DMS53 (cell line): Measurements from ENCODE around the gene TBC1D5.

Experiments used
- DNase-seq: peaks from one replicate; lab custom pipeline; 2025; lab: John Stamatoyannopoulos, UW

Gene TBC1D5

DNA sequence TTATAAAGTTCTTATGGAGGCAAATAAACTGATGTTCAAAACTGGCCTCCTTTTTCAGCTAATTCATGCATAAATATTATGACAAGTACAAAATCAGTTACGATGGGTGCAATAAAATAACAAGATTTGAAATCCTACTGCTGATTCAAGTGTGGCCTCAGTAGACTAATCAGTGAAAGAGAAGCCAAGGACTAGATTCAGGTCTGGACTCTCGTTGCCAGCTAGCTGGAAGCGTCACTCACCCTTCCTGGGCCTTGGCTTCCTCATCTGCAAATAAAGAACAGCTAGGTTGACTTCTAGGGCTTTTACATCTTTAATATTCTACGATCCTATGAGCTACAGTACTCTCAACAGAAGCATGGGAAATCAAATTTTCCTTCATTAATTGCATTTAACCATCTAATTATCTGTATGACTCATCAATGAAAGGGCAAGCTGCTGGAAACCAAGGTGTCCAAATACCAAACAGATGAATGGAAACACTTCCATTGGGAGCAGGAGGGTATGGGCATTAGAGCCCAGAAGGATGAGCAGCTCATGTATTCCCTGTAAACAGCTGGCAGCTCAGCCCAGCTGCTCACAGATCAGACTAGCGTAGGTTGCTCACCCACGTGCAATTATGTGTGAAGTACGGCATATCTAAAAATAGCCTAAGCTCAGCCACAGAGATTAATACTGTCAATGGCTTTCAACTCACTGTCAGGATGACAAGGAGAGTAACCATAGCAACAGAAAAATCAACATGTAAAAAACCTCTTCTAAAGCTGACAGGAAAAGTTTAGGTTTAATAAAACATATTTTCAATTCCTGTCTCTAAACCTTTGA, 562.8 kb downstream of the TBC1D5 start:
- peak; percentile 84 for DNase-seq

DNA sequence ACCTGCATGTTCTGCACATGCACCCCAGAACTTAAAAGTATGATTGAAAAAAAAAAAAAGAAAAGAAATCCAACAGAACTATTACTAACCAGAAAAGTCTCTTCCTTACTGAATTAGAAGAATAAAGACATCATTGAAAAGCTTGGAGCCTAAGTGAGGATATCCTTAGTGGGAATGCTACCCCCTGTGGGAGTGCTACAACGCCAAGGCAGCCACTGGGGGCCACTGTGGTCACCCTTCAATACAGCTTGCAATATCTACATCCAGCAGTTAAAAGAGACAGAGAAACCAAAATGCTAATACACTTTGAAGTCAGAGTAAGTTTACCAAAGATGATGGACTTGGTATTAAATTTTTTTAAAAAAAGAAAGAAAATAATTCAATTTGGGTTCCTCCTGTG, 565.7 kb downstream of the TBC1D5 start:
- DNase-seq = no peak

DNA sequence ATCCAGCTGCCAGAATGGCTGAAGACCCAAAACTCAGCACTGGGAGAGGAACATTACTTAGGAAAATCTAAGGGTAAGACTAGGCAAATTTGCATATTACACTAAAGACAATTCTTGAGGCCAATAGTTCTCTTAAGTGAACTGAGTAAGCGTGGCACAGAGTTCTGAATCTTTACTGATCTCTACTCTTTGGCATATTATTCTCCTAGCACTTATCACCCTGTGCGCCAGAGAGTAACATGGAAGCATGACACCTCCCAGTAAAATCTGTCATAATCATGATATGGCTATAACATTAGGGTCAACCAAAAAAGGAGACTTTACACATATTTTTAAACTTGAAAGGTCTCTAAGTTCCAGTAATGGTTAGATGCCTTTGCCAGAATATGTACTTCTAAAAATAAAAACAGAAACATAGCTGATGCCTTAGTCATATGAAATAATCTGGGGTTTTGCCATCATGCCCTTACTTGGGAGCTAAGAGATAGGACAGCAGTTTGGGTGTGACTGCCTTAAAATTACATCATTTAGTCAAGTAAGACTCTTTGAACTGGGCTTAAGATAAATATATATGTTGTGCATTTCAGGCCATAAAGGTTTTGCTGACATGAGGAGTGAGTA, 567.1 kb downstream of the TBC1D5 start:
- no peak for DNase-seq

DNA sequence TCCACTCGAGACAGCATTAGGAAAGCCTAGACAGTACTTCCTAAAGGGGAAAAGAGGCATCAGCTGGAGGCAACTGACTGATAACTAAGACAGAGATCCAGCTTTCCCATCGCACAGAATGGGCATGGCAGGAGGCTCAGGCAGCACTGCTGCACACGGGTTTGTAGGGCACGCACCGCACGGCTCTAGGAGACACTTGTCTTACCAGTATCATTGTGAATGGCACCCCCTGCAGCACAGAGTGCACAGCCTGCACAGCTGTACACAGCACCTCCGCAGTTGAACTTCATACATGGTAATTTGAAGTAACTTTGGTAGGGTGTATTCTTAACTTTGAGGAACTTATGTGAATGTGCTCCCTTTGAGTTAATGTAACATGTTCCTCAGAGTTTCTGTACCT, 576.1 kb downstream of the TBC1D5 start:
- DNase-seq = no peak

DNA sequence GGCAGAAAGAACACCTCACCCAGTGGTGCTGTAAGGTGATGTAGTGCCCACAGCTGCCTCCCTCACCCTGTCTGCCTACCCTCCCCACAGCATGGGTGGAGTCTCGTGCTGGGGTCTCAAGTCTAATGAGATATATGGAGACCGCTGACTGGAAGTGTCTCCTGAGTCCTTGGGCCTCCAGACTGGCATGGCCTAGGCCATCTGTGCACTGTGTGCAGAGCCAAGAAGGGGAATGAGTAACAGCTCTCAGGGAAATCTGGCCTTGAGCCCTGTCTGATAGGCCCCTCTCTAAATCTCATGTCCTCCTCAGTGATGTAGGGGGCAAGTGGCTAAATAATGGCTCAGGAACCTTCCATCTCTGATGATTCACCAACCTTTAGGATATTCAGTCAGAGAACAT, 580.3 kb downstream of the TBC1D5 start:
- no peak for DNase-seq

DNA sequence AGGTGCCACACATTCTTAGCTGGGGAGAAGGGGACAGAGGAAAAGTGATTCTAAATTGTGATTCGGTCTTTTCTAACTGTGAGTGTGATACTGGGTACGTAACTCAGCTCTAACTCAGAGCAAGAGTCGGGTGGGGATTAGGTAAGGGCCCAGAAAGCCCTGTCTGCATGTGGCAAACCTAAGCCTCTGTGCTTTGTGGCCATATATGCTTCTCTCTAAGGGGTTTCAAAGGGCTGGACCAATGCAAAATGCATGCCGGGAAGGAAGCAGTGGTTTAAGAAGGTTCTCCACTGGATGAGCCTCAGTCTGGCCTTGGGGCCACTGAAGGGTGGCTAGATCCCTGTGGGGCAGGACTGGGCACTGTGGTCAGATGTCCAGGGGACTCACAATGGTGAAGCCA, 581.8 kb downstream of the TBC1D5 start:
- no peak for DNase-seq

DNA sequence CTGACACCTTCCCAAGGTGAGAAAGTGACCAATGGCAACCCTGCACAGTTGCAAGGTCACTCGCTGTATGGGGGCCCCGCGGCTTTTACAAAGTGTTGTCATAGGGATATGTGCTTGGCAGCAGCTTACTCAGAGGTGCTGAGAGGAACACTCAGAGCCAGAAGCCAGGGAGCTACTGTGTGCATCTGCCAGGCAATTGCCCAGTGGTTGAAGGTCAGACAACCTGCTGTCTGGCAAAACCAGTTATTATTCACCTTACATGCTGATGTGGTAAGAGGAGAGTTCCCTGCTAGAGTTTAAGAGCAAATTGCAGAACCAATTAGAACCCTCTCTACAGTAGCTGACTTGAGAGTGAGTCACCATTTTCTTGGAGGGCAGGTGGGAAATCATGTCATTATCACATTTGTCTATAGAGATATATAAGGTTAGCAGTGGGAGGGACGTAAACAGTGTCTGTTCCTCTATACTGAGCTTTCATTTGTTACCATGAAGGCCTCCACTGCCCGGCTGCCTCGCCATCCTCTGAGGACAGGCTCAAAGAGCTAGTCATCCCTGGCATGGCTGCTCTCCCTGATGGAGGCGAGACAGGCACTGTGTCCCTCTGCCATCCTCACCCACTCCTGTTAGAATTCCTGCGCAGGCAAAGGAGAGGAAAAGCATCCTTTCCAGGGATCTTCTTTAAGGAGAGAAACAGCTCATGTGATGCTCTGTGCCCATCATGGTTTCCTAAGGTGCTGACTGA, 583.3 kb downstream of the TBC1D5 start:
- no peak for DNase-seq

DNA sequence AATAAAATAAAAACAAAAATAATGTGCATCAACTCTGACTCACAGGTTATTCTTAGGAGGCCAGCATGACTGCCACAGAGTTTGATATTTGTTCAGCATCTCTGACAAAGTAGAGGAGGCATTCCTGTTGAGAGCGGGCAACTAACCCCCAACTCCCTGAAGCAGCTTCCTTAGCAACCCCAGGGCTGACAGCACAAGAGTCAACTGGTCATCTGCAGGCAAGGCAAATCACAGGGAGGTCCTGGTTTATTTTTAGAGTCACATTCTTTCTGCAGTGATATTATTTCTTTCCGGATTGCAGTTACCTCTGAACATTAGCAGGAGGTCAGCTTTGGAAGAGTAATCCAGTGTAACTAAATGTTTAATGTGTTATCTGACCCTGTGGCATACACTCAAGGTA, 584.7 kb downstream of the TBC1D5 start:
- DNase-seq = no peak

DNA sequence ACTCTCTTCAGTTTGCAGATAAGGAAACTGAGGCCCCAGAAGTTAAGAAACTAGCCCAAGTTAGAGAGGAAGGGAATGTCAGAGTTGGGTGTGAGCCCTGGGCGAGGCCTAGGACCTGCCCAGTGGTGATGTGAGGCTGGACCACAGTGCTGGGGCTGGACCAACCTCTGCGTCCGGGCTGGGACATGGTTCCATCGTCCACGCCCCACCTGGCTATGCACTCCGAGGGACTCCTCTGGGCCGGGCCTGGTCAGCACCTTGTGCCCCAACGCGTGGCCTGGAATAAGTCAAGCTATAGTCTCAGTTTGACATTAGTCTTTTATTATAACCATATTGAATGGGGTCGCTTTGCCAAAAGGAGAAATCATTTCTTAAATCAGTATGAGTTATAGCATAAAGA, 585.6 kb downstream of the TBC1D5 start:
- DNase-seq = no peak

DNA sequence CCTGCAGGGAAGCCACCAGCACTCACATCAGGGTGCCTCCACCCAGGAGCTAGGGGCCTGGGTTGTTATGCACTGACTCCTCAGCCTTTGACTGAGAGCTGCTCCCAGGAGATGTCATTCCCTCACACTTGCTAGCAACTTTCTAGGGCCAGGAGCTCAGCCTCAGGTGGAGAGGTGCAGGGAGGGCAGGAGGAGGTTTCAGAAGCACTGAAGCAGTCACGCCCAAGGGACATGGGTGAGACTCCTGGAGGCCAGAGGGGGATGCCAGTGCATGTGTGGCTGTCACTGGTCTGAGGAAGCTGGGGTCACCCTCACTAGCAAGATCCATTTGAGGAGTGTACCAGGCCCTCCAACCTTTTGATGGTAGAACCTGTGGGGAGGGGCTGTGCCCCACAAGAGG, 586.5 kb downstream of the TBC1D5 start:
- no peak for DNase-seq

DNA sequence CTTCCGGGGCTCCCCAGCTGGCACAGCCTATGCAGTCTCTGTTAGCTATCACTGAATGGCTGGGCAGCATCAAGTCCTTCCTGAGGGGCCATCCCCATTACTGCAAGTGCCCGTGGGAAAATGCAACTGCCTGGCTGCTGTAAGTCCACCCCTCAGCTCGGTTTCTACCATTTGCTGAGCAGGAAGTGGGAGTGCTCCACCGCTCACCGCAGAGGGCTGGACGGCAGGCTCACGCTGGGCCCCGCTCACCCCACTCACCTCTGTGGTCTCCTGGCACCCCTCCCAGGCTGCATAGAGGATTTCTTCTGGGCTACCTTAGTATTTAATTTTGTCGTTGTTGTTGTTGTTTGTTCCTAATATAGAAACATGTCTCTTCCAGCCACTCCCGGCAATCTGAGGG, 587.5 kb downstream of the TBC1D5 start:
- no peak for DNase-seq

DNA sequence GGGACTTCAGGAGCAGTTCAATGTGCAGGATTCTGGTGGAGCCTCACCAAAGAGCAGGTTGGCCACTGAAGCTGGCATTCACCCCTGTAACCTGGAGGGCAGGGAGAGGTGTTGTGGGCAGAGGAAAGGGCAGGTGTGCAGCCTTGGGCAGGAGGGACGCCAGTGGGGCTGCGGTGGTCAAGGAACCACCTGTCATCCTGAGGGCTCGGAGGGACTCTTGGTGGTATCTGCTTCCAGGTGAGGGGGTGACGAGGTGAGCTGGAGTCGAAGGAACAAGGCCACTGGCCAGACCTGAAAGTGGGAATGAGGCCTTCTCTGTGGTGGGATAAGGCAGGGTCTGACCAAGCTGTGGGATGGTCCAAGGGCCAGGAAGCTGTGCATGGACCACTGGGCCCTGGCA, 588.2 kb downstream of the TBC1D5 start:
- DNase-seq = no peak

DNA sequence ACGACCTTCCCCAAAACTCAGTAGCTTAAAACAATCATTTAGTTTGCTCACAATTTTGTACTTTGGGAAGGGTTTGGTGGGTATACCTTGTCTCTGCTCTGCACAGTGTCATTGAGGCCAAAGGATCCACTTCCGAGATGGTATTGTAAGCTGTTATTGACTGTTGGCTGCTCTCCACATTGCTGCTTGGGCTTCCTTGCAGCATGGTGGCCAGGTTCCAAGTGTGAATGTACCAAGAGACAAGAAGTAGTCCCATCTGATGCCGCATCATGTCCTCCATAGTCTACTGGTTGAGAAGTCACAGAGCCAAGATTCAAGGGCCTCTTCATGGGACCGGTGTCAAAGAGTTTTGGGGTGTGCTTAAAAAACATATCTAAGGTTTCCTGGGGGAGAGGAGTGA, 589.2 kb downstream of the TBC1D5 start:
- DNase-seq = no peak

DNA sequence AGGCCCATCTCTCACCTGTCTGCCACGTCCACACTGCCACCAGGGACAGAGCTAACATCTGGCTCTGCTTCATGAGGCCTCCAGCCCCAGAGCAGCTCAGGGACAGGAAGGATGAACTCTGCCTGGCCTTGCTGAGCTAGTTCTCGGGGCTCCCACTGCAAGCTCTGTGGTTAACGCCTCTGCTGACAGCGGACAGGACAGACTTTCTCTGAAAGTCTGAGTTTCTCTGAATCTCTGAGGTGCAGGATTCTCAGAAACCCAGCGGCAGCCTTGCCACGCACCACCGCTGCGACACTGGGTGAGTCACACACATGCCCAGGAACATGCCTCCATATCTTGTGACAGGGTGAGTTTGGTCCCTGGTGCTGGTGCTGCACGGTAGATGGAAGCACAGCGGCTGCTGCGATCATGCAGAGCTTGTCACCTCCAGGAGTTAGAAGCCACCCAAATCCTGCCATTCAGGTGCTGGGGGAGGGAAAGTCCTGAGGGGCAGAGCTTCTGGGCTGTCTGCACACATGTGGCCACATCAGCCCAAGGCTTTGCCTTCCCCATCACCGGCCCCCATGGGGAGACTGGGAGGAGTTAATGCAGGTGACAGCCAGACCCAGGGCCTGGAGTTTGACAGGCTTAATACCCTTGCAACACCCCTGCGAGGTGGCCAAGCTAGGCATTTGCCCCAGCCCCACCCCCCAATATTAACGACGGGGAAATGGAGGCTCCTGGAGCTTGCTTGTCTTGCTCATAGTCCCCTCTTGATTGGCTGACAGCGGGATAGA, 590.6 kb downstream of the TBC1D5 start:
- DNase-seq = no peak

DNA sequence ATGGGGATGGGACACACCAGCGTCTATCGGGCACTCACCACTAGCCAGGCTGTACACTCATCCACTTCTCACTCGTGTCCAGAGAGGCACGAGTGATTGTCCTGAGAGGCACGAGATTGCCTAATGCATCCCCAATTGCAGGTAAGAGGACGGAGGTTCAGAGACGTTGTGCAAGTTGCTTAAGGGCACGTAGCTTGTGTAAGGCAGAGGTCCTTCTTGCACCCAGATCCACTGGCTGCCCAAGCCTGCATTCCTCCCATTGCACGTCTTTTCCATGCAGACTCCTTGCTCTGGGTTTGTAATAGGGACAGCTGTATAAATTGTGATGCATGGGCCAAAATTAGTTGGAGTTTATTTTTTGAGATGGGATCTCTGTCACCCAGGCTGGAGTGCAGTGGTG, 593.4 kb downstream of the TBC1D5 start:
- DNase-seq = no peak

DNA sequence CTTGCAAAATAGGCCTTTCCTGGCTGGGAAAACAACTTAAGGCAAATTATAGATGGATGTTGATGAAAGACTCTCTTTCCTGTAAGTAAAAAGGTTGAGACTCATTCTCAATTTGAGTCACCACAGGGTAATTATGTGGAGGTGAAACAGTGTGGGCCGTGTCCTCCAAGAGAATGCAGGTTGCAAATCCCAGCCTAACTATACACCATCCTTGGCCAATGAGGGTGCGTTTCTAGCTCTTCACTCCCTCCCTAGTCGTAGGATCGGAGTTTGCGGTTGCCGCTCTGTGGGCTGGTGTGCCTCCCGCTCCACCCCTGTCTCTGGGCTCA, 597.8 kb downstream of the TBC1D5 start:
- DNase-seq = no peak

DNA sequence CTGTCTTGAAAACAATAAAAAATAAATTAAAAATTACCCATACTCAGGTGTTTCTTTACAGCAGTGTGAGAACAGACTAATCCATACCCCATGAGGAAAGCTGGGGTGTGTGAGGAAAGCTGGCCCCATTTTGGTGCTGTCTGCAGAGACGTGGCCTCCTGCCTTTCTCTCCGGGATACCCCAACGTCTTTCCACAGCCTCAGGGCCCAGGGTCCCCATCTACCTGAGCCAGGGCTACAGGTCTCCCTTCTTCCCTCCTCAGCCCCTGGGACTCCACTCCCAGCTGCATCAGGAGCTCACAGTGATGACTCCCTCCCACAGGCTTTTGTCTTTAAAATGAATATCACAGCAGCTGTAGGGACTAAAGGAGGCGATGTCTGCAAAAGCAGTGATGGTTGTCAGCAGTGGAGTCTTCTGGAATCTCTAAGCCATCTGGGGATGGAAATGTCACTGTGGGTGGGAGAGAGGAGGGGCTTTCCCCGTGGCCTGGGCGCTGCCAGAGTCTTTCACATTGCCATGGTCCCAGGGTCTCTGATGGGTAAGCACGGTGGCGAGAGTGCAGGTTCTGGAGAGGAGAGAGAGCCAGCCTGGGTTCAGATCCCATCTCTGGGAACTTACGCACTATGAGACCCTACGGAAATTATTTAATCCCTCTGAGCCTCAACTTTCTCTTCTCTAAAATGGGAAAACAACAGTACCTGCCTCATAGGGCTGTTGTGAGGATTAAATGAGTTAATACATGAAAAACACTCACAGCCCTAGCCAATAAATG, 598.4 kb downstream of the TBC1D5 start:
- DNase-seq = no peak

DNA sequence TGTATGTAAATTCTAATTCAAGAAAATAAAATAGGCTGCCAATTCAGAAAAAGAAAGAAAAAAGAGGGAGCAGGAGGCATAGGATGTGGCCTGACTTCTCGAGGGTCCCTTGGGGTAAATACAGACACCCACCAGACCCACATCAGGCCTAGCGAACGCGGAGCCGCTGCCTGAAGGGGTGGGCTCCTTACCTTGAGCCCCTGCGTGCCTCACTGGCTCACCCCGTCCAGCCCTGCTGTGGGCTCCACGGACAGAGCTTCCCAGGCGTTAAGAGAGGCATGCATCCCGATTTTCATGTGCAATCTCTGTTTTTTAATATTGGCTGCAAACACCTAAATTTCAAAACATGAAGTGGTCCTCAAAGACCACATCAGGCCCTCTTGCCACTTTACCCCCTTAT, 599.9 kb downstream of the TBC1D5 start:
- DNase-seq = no peak

DNA sequence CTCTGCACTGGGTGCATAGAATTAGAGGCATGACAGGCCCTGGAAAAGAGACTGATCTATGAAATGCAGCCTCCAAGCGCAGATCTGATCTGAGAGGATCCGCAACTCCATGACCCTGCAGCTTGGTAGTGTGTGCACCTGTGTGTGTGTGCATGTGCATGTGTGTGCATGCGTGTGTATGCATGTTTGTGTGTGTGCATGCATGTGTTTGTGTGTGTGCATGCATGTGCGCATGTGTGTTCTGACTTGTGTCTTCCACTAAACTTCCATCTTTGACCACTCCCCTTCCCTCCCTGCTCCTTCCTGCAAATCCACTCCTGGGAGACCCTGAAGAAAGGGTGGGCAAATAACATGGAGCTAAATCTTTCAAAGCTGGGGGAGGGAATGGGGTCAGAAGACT, 600.7 kb downstream of the TBC1D5 start:
- DNase-seq = no peak

DNA sequence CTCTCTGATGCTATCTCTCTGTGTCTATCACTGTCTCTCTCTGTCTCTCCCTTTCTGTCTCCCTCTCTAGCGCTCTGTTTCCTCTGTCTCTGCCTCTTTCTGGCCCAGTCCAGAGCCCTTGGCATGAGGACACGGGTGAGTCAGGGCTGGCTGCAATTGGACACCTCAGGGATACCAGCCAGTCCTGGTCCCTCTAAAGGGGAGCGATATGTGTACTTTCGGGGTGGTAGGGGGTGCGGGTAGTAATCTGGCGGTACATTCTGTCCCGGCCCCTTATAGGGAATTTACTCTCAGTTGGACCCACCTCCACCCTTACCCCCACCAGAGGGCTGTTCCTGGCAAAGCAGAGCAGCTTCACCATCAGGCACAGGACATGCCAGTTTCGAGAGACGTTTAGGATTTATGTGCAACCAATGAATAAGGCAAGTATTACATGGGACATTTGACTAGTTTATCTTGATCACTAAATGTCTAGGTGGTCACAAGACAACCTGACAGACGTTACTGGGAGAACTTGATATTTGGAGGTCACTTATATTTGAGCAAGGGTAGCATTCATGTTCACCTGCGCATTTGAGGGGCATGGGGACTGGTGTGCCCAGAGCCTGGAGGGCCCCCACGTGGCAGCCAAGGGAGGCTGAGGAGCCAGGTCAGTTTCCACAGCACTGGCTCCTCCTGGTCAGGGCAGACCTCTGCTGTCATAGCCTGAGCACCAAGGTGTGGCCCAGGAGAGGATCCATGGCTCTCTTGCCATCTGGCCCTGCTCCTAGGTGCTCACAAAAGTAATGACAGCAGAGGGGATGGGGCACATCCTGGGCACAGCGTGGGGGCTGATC, 601.5 kb downstream of the TBC1D5 start:
- DNase-seq = peak; percentile 0
